ENCODE data around the gene GNAQ.

GRCh38 chr9:77891128-77891800, 140.3 kb downstream of the GNAQ start:
- TF ChIP-seq, protein P1, sequence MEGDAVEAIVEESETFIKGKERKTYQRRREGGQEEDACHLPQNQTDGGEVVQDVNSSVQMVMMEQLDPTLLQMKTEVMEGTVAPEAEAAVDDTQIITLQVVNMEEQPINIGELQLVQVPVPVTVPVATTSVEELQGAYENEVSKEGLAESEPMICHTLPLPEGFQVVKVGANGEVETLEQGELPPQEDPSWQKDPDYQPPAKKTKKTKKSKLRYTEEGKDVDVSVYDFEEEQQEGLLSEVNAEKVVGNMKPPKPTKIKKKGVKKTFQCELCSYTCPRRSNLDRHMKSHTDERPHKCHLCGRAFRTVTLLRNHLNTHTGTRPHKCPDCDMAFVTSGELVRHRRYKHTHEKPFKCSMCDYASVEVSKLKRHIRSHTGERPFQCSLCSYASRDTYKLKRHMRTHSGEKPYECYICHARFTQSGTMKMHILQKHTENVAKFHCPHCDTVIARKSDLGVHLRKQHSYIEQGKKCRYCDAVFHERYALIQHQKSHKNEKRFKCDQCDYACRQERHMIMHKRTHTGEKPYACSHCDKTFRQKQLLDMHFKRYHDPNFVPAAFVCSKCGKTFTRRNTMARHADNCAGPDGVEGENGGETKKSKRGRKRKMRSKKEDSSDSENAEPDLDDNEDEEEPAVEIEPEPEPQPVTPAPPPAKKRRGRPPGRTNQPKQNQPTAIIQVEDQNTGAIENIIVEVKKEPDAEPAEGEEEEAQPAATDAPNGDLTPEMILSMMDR (IDR thresholded peaks at IDR 0.05) = no peak
- TF ChIP-seq POLR2A (IDR thresholded peaks at IDR 0.05; ENCODE audit: low read length) = no peak
- no peak for TF ChIP-seq CBX8 (IDR thresholded peaks at IDR 0.05)
